ENCODE results near the gene MAP4K3. TPM values are rescaled to one million over a fixed set of nuclear protein-coding genes. Genes with fewer than 3 reads are reported as not detected.

Gene MAP4K3
- total and polyA plus RNA-seq, 2 donors (not counting 1 experiment from before 2014, with no cell fraction given): 1.3 to 28.3 TPM

GRCh38 chr2:39281391-39281790, 155.7 kb downstream of the MAP4K3 start:
- H3K79me2 ChIP-seq (ENCODE audit: control insufficient read depth, insufficient read depth, low read length): no peaks in the 10 kb centered on the region
- no peak overlapping the region for H3K9ac ChIP-seq (ENCODE audit: low read length)
- no peaks in the 10 kb centered on the region for H3K9me3 ChIP-seq (ENCODE audit: control extremely low read depth in 1 of 3, control insufficient read depth in 2 of 3, insufficient read depth in 1 of 3, low read length in 2 of 3)
- TF ChIP-seq EZH2 (IDR thresholded peaks at IDR 0.05; ENCODE audit: borderline replicate concordance, insufficient read depth, low read depth, low read length, poor library complexity, severe bottlenecking) (no peak), CTCF (IDR thresholded peaks at IDR 0.05) (no peak)
- ChIA-PET CTCF (no interaction called here), POLR2A (no interaction called here)
- DNase-seq (no peak), ATAC-seq (ENCODE audit: low read depth) (no peak)
- no peaks in the 10 kb centered on the region for H3K27me3 ChIP-seq (replicated peaks in 1 of 4; ENCODE audit: control extremely low read depth in 1 of 4, control insufficient read depth in 3 of 4, insufficient read depth in 4 of 4, low read length in 3 of 4)
- no peak overlapping the region for H3K27ac ChIP-seq (ENCODE audit: low read length in 2 of 2)
- H3K4me2 ChIP-seq (replicated peaks; ENCODE audit: low read depth, low read length, poor library complexity, severe bottlenecking): no peak overlapping the region
- intact Hi-C loops (cut with micrococcal nuclease): no loop called here
- no peak overlapping the region for H3K4me3 Mint-ChIP-seq
- no peak overlapping the region for H3K27ac Mint-ChIP-seq
- WGBS (ENCODE audit: insufficient coverage): no CpG with 5 or more reads among the region's 3 CpGs
- H3K4me1 ChIP-seq (ENCODE audit: control insufficient read depth in 2 of 2, insufficient read depth in 2 of 2, low read length in 2 of 2): no peaks in the 10 kb centered on the region
- H4K20me1 ChIP-seq (ENCODE audit: control insufficient read depth, insufficient read depth, low read length, poor library complexity, severe bottlenecking): no peaks in the 10 kb centered on the region
- H3K27me3 Mint-ChIP-seq: no peaks in the 10 kb centered on the region
- no peaks in the 10 kb centered on the region for H3K4me1 Mint-ChIP-seq
- H3K9me3 Mint-ChIP-seq (ENCODE audit: insufficient read depth): no peaks in the 10 kb centered on the region
- H3K36me3 ChIP-seq (replicated peaks in 1 of 2; ENCODE audit: control extremely low read depth in 1 of 2, control insufficient read depth in 1 of 2, extremely low read depth in 1 of 2, insufficient read depth in 2 of 2, low read length in 1 of 2): peaks cover 0 to 2% of the 10 kb centered on the region in 2 experiments
- no peak overlapping the region for H2AFZ ChIP-seq (ENCODE audit: insufficient read depth, low read depth, low read length, poor library complexity, severe bottlenecking)
- no peak overlapping the region for H3K4me3 ChIP-seq (ENCODE audit: control extremely low read depth in 1 of 5, extremely low read depth in 1 of 5, insufficient read depth in 1 of 5, low read depth in 2 of 5, low read length in 4 of 5)

- POLR2A ChIA-PET: no interaction called here
- intact Hi-C loops (cut with micrococcal nuclease): no loop called here
- Histone ChIP-seq H3K4me1 (ENCODE audit: control insufficient read depth in 2 of 2, insufficient read depth in 2 of 2, low read length in 2 of 2) (no peaks in the 10 kb centered on the region), H3K9ac (ENCODE audit: low read length) (no peak overlapping the region), H3K36me3 (replicated peaks in 1 of 2; ENCODE audit: control extremely low read depth in 1 of 2, control insufficient read depth in 1 of 2, extremely low read depth in 1 of 2, insufficient read depth in 2 of 2, low read length in 1 of 2) (peaks cover 0 to 3% of the 10 kb centered on the region in 2 experiments), H3K9me3 (ENCODE audit: control extremely low read depth in 1 of 3, control insufficient read depth in 2 of 3, insufficient read depth in 1 of 3, low read length in 2 of 3) (no peaks in the 10 kb centered on the region), H3K27ac (ENCODE audit: low read length in 2 of 2) (no peak overlapping the region), H3K4me3 (ENCODE audit: control extremely low read depth in 1 of 5, extremely low read depth in 1 of 5, insufficient read depth in 1 of 5, low read depth in 2 of 5, low read length in 4 of 5) (no peak overlapping the region), H2AFZ (ENCODE audit: insufficient read depth, low read depth, low read length, poor library complexity, severe bottlenecking) (no peak overlapping the region), H3K79me2 (ENCODE audit: control insufficient read depth, insufficient read depth, low read length) (no peaks in the 10 kb centered on the region), H3K4me2 (replicated peaks; ENCODE audit: low read depth, low read length, poor library complexity, severe bottlenecking) (no peak overlapping the region), H3K27me3 (replicated peaks in 1 of 4; ENCODE audit: control extremely low read depth in 1 of 4, control insufficient read depth in 3 of 4, insufficient read depth in 4 of 4, low read length in 3 of 4) (no peaks in the 10 kb centered on the region), H4K20me1 (ENCODE audit: control insufficient read depth, insufficient read depth, low read length, poor library complexity, severe bottlenecking) (no peaks in the 10 kb centered on the region)
- ATAC-seq (ENCODE audit: low read depth): no peak
- Mint-ChIP-seq H3K4me1 (no peaks in the 10 kb centered on the region), H3K27me3 (no peaks in the 10 kb centered on the region), H3K9me3 (ENCODE audit: insufficient read depth) (no peaks in the 10 kb centered on the region), H3K4me3 (no peak overlapping the region), H3K27ac (no peak overlapping the region)
- DNase-seq: no peak
- TF ChIP-seq EZH2 (IDR thresholded peaks at IDR 0.05; ENCODE audit: borderline replicate concordance, insufficient read depth, low read depth, low read length, poor library complexity, severe bottlenecking) (no peak), CTCF (IDR thresholded peaks at IDR 0.05) (no peak)
- CTCF ChIA-PET: no interaction called here
- 100% methylated on average over 1 of the region's 1 CpG for WGBS (ENCODE audit: insufficient coverage)
These were observed 162.1 kb downstream of the MAP4K3 start for GRCh38 chr2:39275016-39275415.

All from B cell (primary cell).